Muscle layer of colon (tissue), 2 donors: Measurements from ENCODE around the gene NBR1.
"Not testable (repeated sequence)": the region's sequence is repeated elsewhere in the genome, so short reads cannot be mapped to it uniquely, and the experiment has no call there.

Experiments
- H3K27ac ChIP-seq: one replicate; pipeline ENCODE4 v1.7.0; 2013; ENCODE audit warnings: low read depth, mild to moderate bottlenecking, low read length, moderate library complexity
- H3K27me3 ChIP-seq, 2 donors: one replicate each; pipeline ENCODE4 v1.7.0; 2013; ENCODE audit warnings: low read length in 2 of 2, mild to moderate bottlenecking in 2 of 2; ENCODE audit not compliant: insufficient read depth in 2 of 2, control insufficient read depth in 1 of 2
- H3K36me3 ChIP-seq: one replicate; pipeline ENCODE4 v1.7.0; 2013; ENCODE audit warnings: mild to moderate bottlenecking, low read length; ENCODE audit not compliant: insufficient read depth
- H3K4me1 ChIP-seq: one replicate; pipeline ENCODE4 v1.7.0; 2013; ENCODE audit warnings: mild to moderate bottlenecking, low read length; ENCODE audit not compliant: insufficient read depth
- H3K4me3 ChIP-seq, 2 donors: one replicate each; pipeline ENCODE4 v1.7.0; 2013; ENCODE audit warnings: low read length in 2 of 2, low read depth in 1 of 2, mild to moderate bottlenecking in 1 of 2, moderate library complexity in 1 of 2
- H3K9ac ChIP-seq: one replicate; pipeline ENCODE4 v1.7.0; 2013; ENCODE audit warnings: low read length
- H3K9me3 ChIP-seq: one replicate; pipeline ENCODE4 v1.7.0; 2013; ENCODE audit warnings: mild to moderate bottlenecking, low read length
- donor health status: abdominal sarcoma.
- donor health status: Adenocarcinoma of cecum.

The NBR1 gene

DNA sequence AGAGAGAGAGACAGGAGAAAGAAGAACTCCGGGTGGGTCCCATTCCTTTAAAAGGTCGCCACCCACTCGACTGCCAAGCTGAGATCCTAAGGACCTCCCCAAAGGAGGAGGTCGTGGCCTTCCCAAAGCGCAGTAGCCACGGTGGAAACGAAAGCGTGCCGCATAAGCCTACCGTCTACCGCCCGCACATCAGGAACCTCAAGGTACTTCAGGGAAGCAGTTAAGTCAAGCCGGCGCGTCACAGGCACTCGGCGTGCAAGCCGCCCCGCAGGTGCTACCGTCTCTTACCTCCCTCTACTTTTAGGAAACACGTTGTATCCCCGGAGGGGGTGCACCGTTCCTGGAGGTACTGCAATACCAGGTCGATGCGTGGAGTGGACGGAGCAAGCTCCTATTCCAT is 68.6 kb downstream of the NBR1 start:
- H3K27me3 ChIP-seq, H3K9me3 ChIP-seq, H3K27ac ChIP-seq, H3K36me3 ChIP-seq, H3K9ac ChIP-seq, H3K4me3 ChIP-seq, H3K4me1 ChIP-seq: not testable (repeated sequence)

DNA sequence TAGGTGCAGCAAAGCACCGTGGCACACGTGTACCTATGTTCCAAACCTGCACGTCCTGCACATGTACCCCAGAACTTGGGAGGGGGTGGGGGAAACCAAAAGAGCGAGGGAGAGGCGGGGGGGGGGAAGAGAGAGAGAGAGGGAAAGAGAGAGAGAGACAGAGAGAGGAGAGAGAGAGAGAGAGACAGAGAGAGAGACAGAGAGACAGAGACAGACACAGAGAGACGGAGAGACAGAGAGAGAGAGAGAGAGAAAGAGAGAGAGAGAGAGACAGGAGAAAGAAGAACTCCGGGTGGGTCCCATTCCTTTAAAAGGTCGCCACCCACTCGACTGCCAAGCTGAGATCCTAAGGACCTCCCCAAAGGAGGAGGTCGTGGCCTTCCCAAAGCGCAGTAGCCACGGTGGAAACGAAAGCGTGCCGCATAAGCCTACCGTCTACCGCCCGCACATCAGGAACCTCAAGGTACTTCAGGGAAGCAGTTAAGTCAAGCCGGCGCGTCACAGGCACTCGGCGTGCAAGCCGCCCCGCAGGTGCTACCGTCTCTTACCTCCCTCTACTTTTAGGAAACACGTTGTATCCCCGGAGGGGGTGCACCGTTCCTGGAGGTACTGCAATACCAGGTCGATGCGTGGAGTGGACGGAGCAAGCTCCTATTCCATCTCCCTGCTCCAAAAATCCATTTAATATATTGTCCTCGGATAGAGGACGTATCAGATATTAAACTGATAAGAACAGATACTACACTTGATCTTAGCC is 69.8 kb downstream of the NBR1 start:
- not testable (repeated sequence) for H3K9ac ChIP-seq, H3K4me1 ChIP-seq, H3K9me3 ChIP-seq, H3K4me3 ChIP-seq, H3K27ac ChIP-seq, H3K36me3 ChIP-seq, H3K27me3 ChIP-seq

DNA sequence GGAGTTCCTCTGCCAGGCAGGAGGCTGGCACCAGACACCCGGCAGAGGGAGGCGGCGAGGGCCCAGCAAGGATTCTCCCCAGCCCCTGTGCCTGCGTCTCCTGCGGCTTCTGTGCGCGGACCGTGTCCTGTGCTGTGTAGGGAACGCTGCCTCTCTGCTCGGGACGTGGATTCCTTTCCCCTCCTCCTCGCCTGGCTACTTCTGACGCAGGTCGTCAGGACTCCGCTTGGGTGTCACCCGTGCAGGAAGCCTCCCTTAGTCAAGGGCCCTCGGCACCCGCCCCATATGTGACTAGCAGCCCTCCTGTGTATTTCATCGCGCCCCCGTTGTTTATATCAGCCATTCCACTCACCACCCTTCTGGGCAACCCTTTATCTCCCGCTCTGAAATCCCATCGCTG is 75.4 kb downstream of the NBR1 start:
- H3K9me3 ChIP-seq, H3K36me3 ChIP-seq, H3K4me3 ChIP-seq, H3K27ac ChIP-seq, H3K9ac ChIP-seq, H3K4me1 ChIP-seq, H3K27me3 ChIP-seq: not testable (repeated sequence)
